ENCODE measurements around the gene MASP2.

Gene MASP2

GRCh38 chr1:11046270-11046566 is 821 bp downstream of the MASP2 start:
- no peaks in the 10 kb centered on the region for H3K4me1 ChIP-seq (ENCODE audit: control insufficient read depth in 1 of 2, insufficient read depth in 2 of 2, low read length in 2 of 2)
- H4K91ac ChIP-seq (ENCODE audit: low read depth, low read length): no peak overlapping the region
- H3K4me2 ChIP-seq (ENCODE audit: low read length): no peak overlapping the region
- no peak for DNase-seq
- H3K23ac ChIP-seq (ENCODE audit: low read length): no peak overlapping the region
- no peak overlapping the region for H2BK5ac ChIP-seq (ENCODE audit: low read depth, low read length, poor library complexity)
- H3K18ac ChIP-seq (ENCODE audit: low read length): no peak overlapping the region
- no peak overlapping the region for H3K27ac ChIP-seq (ENCODE audit: low read depth, low read length)
- no peak overlapping the region for H2BK120ac ChIP-seq (ENCODE audit: insufficient read depth, low read length, poor library complexity)
- H3K27me3 ChIP-seq (ENCODE audit: insufficient read depth, low read length): no peaks in the 10 kb centered on the region
- H2BK12ac ChIP-seq (ENCODE audit: low read length): no peak overlapping the region
- H4K12ac ChIP-seq (ENCODE audit: low read depth, low read length): no peak overlapping the region
- peaks cover 3% of the 10 kb centered on the region for H3K9me3 ChIP-seq (ENCODE audit: insufficient read depth, low read depth, low read length)
- H3K79me1 ChIP-seq (ENCODE audit: low read length): no peaks in the 10 kb centered on the region
- H2AFZ ChIP-seq (ENCODE audit: insufficient read depth, low read length, poor library complexity): no peak overlapping the region
- no peak overlapping the region for H4K8ac ChIP-seq (ENCODE audit: low read depth, low read length)
- no peak overlapping the region for H3K9ac ChIP-seq (ENCODE audit: low read length)
- H3K79me2 ChIP-seq (ENCODE audit: control insufficient read depth, insufficient read depth, low read length, poor library complexity): no peaks in the 10 kb centered on the region
- WGBS (ENCODE audit: extremely low coverage, insufficient coverage, insufficient read length): no CpG with 5 or more reads among the region's 8 CpGs
- H3K4ac ChIP-seq (ENCODE audit: low read depth, low read length): no peak overlapping the region
- H3K4me3 ChIP-seq (ENCODE audit: low read depth, low read length): no peak overlapping the region
- no peak overlapping the region for H2AK5ac ChIP-seq (ENCODE audit: low read length)
- no peaks in the 10 kb centered on the region for H3K36me3 ChIP-seq (ENCODE audit: control insufficient read depth in 1 of 2, insufficient read depth in 2 of 2, low read length in 2 of 2)
- no peak overlapping the region for H3K14ac ChIP-seq (ENCODE audit: low read length)

DNA sequence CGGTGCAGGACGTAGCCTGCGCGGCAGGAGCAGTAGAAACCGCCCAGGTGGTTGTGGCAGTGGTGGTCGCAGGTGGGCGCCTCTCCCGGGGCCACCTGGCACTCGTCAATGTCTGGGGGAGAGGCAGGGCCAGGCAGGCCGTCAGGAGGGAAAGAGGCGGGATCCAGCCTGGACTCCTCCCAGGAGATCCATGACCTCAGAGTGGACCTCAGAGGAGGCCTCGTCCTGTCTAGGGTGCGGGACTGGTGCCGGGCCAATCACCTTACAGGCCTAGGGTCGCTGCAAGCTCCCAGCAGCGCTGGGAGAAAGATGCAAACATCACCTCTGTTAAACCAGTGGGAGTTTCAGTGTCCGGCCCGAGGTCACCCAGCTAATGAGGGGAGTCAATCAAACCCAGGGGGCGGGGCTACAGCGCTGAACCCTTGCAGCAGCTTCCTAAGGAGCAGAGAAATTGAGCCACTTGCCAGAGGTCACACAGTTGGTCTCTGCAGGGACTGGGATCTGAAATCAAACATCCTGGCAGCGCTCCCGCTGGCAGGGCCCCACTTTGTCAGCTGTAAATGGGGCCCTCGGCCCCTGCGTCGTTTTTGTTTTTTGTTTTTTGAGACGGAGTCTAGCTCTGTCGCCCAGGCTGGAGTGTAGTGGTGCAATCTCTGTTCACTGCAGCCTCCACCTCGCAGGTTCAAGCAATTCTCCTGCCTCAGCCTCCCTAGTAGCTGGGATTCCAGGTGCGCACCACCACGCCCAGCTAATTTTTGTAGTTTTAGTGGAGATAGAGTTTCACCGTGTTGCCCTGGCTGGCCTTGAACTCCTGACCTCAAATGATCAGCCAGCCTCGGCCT is 1.4 kb downstream of the MASP2 start:
- Histone ChIP-seq H2AK5ac (ENCODE audit: low read length) (no peak overlapping the region), H2BK5ac (ENCODE audit: low read depth, low read length, poor library complexity) (no peak overlapping the region), H4K12ac (ENCODE audit: low read depth, low read length) (no peak overlapping the region), H3K4me2 (ENCODE audit: low read length) (no peak overlapping the region), H3K9ac (ENCODE audit: low read length) (no peak overlapping the region), H3K4me1 (ENCODE audit: control insufficient read depth in 1 of 2, insufficient read depth in 2 of 2, low read length in 2 of 2) (no peaks in the 10 kb centered on the region), H4K91ac (ENCODE audit: low read depth, low read length) (no peak overlapping the region), H3K27me3 (ENCODE audit: insufficient read depth, low read length) (no peaks in the 10 kb centered on the region), H4K8ac (ENCODE audit: low read depth, low read length) (no peak overlapping the region), H3K9me3 (ENCODE audit: insufficient read depth, low read depth, low read length) (peaks cover 3% of the 10 kb centered on the region), H3K4me3 (ENCODE audit: low read depth, low read length) (no peak overlapping the region), H3K23ac (ENCODE audit: low read length) (no peak overlapping the region), H3K79me2 (ENCODE audit: control insufficient read depth, insufficient read depth, low read length, poor library complexity) (no peaks in the 10 kb centered on the region), H3K36me3 (ENCODE audit: control insufficient read depth in 1 of 2, insufficient read depth in 2 of 2, low read length in 2 of 2) (no peaks in the 10 kb centered on the region), H3K79me1 (ENCODE audit: low read length) (no peaks in the 10 kb centered on the region), H2BK12ac (ENCODE audit: low read length) (no peak overlapping the region), H2BK120ac (ENCODE audit: insufficient read depth, low read length, poor library complexity) (no peak overlapping the region), H2AFZ (ENCODE audit: insufficient read depth, low read length, poor library complexity) (no peak overlapping the region), H3K18ac (ENCODE audit: low read length) (no peak overlapping the region), H3K4ac (ENCODE audit: low read depth, low read length) (no peak overlapping the region), H3K14ac (ENCODE audit: low read length) (no peak overlapping the region), H3K27ac (ENCODE audit: low read depth, low read length) (no peak overlapping the region)
- no CpG with 5 or more reads among the region's 32 CpGs for WGBS (ENCODE audit: extremely low coverage, insufficient coverage, insufficient read length)
- DNase-seq: no peak

- H3K14ac ChIP-seq (ENCODE audit: low read length): no peak overlapping the region
- H4K8ac ChIP-seq (ENCODE audit: low read depth, low read length): no peak overlapping the region
- no peak for DNase-seq
- H2BK5ac ChIP-seq (ENCODE audit: low read depth, low read length, poor library complexity): no peak overlapping the region
- no peaks in the 10 kb centered on the region for H3K27me3 ChIP-seq (ENCODE audit: insufficient read depth, low read length)
- no peak overlapping the region for H4K91ac ChIP-seq (ENCODE audit: low read depth, low read length)
- H2AK5ac ChIP-seq (ENCODE audit: low read length): no peak overlapping the region
- WGBS (ENCODE audit: extremely low coverage, insufficient coverage, insufficient read length): no CpG with 5 or more reads among the region's 16 CpGs
- peaks cover 3% of the 10 kb centered on the region for H3K9me3 ChIP-seq (ENCODE audit: insufficient read depth, low read depth, low read length)
- no peak overlapping the region for H3K23ac ChIP-seq (ENCODE audit: low read length)
- H4K12ac ChIP-seq (ENCODE audit: low read depth, low read length): no peak overlapping the region
- H3K36me3 ChIP-seq (ENCODE audit: control insufficient read depth in 1 of 2, insufficient read depth in 2 of 2, low read length in 2 of 2): no peaks in the 10 kb centered on the region
- no peaks in the 10 kb centered on the region for H3K79me2 ChIP-seq (ENCODE audit: control insufficient read depth, insufficient read depth, low read length, poor library complexity)
- H3K4me1 ChIP-seq (ENCODE audit: control insufficient read depth in 1 of 2, insufficient read depth in 2 of 2, low read length in 2 of 2): no peaks in the 10 kb centered on the region
- no peak overlapping the region for H3K9ac ChIP-seq (ENCODE audit: low read length)
- no peak overlapping the region for H3K4ac ChIP-seq (ENCODE audit: low read depth, low read length)
- no peaks in the 10 kb centered on the region for H3K79me1 ChIP-seq (ENCODE audit: low read length)
- H2AFZ ChIP-seq (ENCODE audit: insufficient read depth, low read length, poor library complexity): no peak overlapping the region
- no peak overlapping the region for H3K18ac ChIP-seq (ENCODE audit: low read length)
- no peak overlapping the region for H2BK120ac ChIP-seq (ENCODE audit: insufficient read depth, low read length, poor library complexity)
- no peak overlapping the region for H3K4me3 ChIP-seq (ENCODE audit: low read depth, low read length)
- H3K27ac ChIP-seq (ENCODE audit: low read depth, low read length): no peak overlapping the region
- no peak overlapping the region for H3K4me2 ChIP-seq (ENCODE audit: low read length)
- no peak overlapping the region for H2BK12ac ChIP-seq (ENCODE audit: low read length)
These were observed 2.1 kb downstream of the MASP2 start for GRCh38 chr1:11044849-11045427.

DNA sequence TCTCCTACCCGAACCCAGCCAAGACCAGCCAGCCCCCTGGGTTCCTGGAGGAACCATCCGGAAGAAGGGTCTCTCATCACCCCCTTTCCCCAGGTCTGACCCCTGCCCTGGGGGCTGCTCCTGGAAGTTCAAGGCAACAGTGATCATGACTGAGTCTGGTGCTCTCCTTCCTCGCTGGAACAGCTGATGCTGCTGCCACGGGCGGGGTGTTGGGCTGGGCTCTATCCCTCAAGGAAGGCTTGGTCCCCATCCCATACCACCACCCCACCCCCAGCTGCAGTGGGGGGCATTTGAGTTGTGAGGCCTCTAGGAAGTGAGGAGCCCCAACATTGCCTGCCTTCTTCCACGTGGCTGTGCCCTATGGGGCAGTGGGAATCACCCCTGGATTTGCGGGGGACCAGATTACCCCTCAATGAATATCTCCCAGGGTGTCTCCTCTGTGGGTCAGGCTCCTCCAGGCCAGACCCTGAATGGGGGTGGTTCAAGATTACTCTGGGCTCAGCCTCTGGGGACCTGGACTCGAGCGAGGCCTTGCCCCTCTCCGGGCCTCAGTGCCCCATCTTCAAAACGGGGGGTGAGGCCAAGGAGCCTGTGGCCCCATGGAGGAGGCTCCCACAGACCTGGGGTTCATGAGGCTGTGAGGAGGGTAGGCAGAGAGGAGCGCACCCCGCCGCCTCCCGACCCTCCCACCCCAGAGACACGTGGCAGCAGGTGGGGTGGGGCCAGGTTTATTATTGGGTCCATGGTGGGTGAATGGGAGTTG is 2.8 kb downstream of the MASP2 start:
- Histone ChIP-seq H3K79me2 (ENCODE audit: control insufficient read depth, insufficient read depth, low read length, poor library complexity) (no peaks in the 10 kb centered on the region), H3K4ac (ENCODE audit: low read depth, low read length) (no peak overlapping the region), H2AFZ (ENCODE audit: insufficient read depth, low read length, poor library complexity) (no peak overlapping the region), H3K4me3 (ENCODE audit: low read depth, low read length) (no peak overlapping the region), H2BK120ac (ENCODE audit: insufficient read depth, low read length, poor library complexity) (no peak overlapping the region), H3K27ac (ENCODE audit: low read depth, low read length) (no peak overlapping the region), H2BK12ac (ENCODE audit: low read length) (no peak overlapping the region), H3K4me1 (ENCODE audit: control insufficient read depth in 1 of 2, insufficient read depth in 2 of 2, low read length in 2 of 2) (no peaks in the 10 kb centered on the region), H3K36me3 (ENCODE audit: control insufficient read depth in 1 of 2, insufficient read depth in 2 of 2, low read length in 2 of 2) (no peaks in the 10 kb centered on the region), H4K91ac (ENCODE audit: low read depth, low read length) (no peak overlapping the region), H4K12ac (ENCODE audit: low read depth, low read length) (no peak overlapping the region), H3K18ac (ENCODE audit: low read length) (no peak overlapping the region), H3K14ac (ENCODE audit: low read length) (no peak overlapping the region), H3K9me3 (ENCODE audit: insufficient read depth, low read depth, low read length) (peaks cover 3% of the 10 kb centered on the region), H3K4me2 (ENCODE audit: low read length) (no peak overlapping the region), H4K8ac (ENCODE audit: low read depth, low read length) (no peak overlapping the region), H2AK5ac (ENCODE audit: low read length) (no peak overlapping the region), H3K79me1 (ENCODE audit: low read length) (no peaks in the 10 kb centered on the region), H2BK5ac (ENCODE audit: low read depth, low read length, poor library complexity) (no peak overlapping the region), H3K23ac (ENCODE audit: low read length) (no peak overlapping the region), H3K9ac (ENCODE audit: low read length) (no peak overlapping the region), H3K27me3 (ENCODE audit: insufficient read depth, low read length) (no peaks in the 10 kb centered on the region)
- no peak for DNase-seq
- no CpG with 5 or more reads among the region's 16 CpGs for WGBS (ENCODE audit: extremely low coverage, insufficient coverage, insufficient read length)
